Measurements from ENCODE around the gene RIMBP3B. TPM values are rescaled to one million over a fixed set of nuclear protein-coding genes. Genes with fewer than 3 reads are reported as not detected.

Gene RIMBP3B, protein sequence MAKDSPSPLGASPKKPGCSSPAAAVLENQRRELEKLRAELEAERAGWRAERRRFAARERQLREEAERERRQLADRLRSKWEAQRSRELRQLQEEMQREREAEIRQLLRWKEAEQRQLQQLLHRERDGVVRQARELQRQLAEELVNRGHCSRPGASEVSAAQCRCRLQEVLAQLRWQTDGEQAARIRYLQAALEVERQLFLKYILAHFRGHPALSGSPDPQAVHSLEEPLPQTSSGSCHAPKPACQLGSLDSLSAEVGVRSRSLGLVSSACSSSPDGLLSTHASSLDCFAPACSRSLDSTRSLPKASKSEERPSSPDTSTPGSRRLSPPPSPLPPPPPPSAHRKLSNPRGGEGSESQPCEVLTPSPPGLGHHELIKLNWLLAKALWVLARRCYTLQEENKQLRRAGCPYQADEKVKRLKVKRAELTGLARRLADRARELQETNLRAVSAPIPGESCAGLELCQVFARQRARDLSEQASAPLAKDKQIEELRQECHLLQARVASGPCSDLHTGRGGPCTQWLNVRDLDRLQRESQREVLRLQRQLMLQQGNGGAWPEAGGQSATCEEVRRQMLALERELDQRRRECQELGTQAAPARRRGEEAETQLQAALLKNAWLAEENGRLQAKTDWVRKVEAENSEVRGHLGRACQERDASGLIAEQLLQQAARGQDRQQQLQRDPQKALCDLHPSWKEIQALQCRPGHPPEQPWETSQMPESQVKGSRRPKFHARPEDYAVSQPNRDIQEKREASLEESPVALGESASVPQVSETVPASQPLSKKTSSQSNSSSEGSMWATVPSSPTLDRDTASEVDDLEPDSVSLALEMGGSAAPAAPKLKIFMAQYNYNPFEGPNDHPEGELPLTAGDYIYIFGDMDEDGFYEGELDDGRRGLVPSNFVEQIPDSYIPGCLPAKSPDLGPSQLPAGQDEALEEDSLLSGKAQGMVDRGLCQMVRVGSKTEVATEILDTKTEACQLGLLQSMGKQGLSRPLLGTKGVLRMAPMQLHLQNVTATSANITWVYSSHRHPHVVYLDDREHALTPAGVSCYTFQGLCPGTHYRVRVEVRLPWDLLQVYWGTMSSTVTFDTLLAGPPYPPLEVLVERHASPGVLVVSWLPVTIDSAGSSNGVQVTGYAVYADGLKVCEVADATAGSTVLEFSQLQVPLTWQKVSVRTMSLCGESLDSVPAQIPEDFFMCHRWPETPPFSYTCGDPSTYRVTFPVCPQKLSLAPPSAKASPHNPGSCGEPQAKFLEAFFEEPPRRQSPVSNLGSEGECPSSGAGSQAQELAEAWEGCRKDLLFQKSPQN (N-terminal part only)
- total RNA-seq: 0.65 and 0.79 TPM in 2 replicates

DNA sequence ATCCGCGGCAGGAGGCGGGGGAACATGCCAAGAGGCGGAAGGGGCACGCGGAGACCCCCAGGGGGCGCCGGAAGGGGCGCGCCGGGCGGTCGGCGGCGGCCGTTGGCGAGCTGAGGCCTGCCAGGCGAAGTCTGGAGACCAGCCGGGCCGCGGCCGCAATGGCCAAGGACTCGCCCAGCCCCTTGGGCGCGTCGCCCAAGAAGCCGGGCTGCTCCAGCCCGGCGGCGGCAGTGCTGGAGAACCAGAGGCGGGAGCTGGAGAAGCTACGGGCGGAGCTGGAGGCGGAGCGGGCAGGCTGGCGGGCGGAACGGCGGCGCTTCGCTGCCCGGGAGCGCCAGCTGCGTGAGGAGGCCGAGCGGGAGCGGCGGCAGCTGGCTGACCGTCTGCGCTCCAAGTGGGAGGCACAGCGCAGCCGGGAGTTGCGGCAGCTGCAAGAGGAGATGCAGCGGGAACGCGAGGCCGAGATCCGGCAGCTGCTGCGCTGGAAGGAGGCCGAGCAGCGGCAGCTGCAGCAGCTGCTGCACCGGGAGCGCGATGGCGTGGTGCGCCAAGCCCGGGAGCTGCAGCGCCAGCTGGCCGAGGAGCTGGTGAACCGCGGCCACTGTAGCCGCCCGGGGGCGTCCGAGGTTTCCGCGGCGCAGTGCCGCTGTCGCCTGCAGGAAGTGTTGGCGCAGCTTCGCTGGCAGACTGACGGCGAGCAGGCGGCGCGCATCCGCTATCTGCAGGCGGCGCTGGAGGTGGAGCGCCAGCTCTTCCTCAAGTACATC lies at the start of gene RIMBP3B:
Gene RIMBP3B, plus strand, starts transcription at position 51 of the 767 bp plus-strand sequence. Its CDS starts 108 bp downstream, at position 159.

DNA sequence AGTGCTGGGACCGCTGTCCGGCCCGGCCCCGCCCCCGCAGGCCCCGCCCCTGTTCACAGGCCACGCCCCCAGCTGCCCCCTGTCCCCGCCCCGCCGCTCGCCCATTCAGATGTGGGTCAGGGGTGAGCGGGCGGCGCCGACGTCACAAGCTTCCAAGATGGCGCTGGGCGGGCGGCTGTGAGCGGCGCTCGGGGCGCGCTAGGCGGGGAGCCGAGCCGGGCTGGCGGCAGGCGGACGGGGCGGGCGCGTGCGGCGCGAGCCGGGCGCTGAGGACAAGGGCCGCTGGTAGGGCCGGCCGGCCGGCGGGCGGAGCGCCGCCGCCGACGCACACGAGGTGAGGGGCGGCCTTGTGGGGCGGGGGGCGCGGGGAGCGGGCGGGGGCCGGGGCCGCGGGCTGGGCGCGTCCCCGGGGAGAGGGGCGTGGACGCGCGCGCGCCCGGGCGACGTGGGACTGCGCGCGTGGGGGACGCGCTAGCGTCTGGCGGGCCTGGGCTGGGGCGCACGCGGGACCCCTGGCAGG lies 33.7 kb downstream of the RIMBP3B start, which contains the start of gene HIC2:
Gene HIC2, plus strand, starts transcription at position 145 of the 520 bp plus-strand sequence. CDS start 25,461 bp downstream, outside the sequence.

Small RNA genes lying within 50 kb of the gene (small RNA-seq; reads per million reads assigned to genes)
- gene RF00492 (not detected), gene RN7SKP63 (not detected)

Other genes with a start within 250 kb of the RIMBP3B start
- 13.3 and 19.8 TPM in 2 replicates for gene HIC2, start 33.6 kb downstream of the RIMBP3B start, total RNA-seq
- gene TMEM191C, start 83.6 kb downstream of the RIMBP3B start, total RNA-seq: 1.1 and 2.7 TPM in 2 replicates
- gene RIMBP3C, start 167.7 kb downstream of the RIMBP3B start, total RNA-seq: 0.79 and 0.87 TPM in 2 replicates
- 33.4 and 51.7 TPM in 2 replicates for gene UBE2L3, start 184.0 kb downstream of the RIMBP3B start, total RNA-seq
- 33.0 and 52.6 TPM in 2 replicates for gene YDJC, start 246.3 kb downstream of the RIMBP3B start, total RNA-seq
- 0.11 and 0.79 TPM in 2 replicates for gene CCDC116, start 249.0 kb downstream of the RIMBP3B start, total RNA-seq